ENCODE measurements around the gene EFCC1.

- TF ChIP-seq CTCF (IDR thresholded peaks at IDR 0.05) = no peak
- TF ChIP-seq POLR2AphosphoS5 (IDR thresholded peaks at IDR 0.05) = no peak
- no peak for TF ChIP-seq POLR2A (IDR thresholded peaks at IDR 0.05)
Measured at GRCh38 chr3:129052675-129053074, 51.6 kb downstream of the EFCC1 start.
